NCI-H526 treated with DMSO at 0.1 percent for 48 hours (cell line): ENCODE data around the gene BTBD6.

ENCODE experiments used
- DNase-seq: peaks from one replicate; lab custom pipeline; 2025; lab: John Stamatoyannopoulos, UW

The BTBD6 gene

GRCh38 chr14:105248368-105249181 lies at the start of gene BTBD6:
BTBD6 (plus strand) TSS chr14:105248533; CDS start chr14:105248712, 179 bp downstream.
- DNase-seq: peak; percentile 84

GRCh38 chr14:105198588-105198987 lies 49.7 kb upstream of the BTBD6 start:
- no peak for DNase-seq

GRCh38 chr14:105199093-105199492 lies 49.2 kb upstream of the BTBD6 start:
- DNase-seq: no peak

DNA sequence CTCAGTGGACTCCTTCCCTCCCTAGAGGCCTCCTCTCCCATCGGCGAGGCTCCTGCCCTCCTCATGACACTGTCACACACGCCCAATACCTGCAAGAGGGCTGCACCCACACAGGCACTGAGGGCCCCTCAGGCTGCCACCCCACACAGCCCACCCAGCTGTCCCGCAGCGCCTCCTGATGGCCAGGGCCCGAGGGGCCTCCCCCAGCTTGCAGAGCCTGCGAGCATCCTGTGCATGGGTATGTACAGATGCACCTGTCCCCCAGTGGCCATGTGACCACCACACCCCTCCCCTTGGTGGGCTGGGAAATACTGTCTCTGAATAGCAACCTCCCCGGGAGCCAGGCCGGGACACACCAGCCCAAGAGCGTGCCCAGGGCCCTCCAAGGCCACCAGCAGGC lies 48.3 kb upstream of the BTBD6 start:
- DNase-seq: no peak

DNA sequence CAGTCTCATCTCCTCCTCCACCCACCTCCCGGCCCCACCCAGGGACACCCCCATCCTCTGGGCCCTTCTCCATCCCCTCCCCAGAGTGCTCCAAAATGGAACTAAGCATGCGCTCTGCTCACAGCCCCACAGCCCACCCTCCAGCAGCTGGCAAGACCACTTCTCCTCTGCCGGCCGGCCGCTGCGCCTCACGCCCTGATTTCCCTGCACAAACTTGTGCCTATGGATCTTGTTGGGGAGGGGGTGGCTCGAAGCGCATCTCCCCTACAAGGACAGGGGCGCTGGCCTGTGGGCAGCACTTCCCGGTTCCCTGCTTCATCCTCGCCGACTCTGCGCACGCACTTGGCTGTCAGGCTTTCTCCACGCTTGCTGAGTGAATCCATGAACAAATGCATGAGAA lies 47.7 kb upstream of the BTBD6 start:
- DNase-seq: no peak

- no peak for DNase-seq
Measured at GRCh38 chr14:105201156-105201924, 47.0 kb upstream of the BTBD6 start.

DNA sequence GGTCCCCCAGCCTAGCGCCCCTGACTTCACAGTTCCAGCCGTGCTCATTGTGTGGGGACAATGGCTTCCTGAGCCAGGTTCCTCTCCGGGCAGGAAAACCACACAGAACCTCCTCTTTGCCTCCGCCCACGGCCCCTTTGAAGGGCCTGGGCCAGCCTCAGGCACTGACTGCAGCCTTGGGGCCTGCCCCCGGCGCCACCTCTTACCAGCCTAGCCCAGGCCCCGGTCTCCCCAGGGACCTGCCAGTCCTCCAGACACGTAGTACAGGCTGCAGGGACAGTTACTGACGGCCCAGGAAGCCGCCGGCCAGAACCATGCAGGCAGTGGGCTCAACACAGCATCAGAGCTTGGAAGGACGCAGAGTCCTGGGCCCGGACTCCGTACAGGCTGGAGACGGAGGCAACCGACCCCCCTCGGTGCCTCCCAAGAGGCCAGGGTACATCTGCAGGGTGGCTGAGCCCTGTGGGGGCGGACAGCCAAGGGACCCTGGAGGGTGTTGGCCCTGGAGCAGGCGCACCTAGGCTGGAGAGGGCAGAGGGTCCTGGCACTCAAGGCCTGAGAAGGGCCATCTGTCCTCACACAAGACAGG lies 46.3 kb upstream of the BTBD6 start:
- DNase-seq: peak; percentile 18

DNA sequence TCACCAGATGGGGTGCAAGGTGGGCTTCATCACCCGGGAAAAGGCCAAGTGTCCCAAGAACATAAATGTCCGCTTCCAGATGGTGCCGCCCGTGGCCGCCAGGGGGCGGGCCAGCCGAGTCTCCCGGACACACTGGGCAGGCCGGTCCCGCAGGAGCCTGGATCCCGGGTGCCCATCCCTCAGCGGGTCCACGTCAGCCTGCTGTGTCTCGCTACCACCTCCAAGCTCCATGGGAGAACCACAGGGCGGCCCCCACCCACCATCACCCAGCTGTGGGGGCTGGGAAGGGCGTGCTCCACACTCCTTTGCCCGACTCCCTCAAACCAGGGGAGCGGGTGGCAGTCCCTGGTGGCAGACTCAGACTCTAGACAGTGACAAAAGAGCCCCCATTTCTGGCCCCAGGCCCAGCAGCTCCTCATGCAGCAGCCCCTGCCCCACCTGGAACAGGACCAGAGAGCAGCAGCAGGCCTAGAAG lies 45.2 kb upstream of the BTBD6 start:
- DNase-seq: peak; percentile 25

GRCh38 chr14:105203701-105204100 lies 44.6 kb upstream of the BTBD6 start:
- no peak for DNase-seq

- peak; percentile 28 for DNase-seq
Measured at GRCh38 chr14:105204206-105204930, 44.0 kb upstream of the BTBD6 start.

- no peak for DNase-seq
Measured at GRCh38 chr14:105204931-105205672, 43.2 kb upstream of the BTBD6 start.

DNA sequence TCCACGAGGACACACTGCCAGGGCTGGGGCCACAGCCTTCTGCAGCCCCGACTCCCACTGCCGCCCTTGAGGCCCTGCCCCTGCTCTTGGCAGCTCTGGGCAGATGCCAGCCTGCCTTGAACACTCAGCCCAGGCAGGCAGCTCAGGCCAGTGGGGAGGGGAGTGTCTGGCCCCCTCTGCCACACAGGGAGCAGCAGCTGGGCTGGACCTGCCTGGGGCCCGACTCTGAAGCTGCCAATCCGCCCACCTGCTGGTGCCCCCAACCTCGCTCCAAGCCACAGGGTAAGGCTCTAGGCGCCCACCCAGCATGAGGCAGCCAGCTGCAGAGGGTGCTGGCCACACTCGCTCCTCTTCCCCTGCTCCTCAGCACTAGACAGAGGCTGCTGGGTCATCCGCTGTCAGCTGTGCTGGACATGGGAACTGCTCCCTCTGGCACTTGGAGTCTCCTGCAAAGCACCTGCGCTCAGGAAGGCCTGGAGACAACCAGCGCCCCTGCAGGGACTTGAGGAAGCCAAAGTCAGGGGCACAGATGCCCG lies 42.6 kb upstream of the BTBD6 start:
- DNase-seq: no peak

- no peak for DNase-seq
Measured at GRCh38 chr14:105206873-105207272, 41.5 kb upstream of the BTBD6 start.

- DNase-seq: no peak
Measured at GRCh38 chr14:105207460-105207901, 40.9 kb upstream of the BTBD6 start.

DNA sequence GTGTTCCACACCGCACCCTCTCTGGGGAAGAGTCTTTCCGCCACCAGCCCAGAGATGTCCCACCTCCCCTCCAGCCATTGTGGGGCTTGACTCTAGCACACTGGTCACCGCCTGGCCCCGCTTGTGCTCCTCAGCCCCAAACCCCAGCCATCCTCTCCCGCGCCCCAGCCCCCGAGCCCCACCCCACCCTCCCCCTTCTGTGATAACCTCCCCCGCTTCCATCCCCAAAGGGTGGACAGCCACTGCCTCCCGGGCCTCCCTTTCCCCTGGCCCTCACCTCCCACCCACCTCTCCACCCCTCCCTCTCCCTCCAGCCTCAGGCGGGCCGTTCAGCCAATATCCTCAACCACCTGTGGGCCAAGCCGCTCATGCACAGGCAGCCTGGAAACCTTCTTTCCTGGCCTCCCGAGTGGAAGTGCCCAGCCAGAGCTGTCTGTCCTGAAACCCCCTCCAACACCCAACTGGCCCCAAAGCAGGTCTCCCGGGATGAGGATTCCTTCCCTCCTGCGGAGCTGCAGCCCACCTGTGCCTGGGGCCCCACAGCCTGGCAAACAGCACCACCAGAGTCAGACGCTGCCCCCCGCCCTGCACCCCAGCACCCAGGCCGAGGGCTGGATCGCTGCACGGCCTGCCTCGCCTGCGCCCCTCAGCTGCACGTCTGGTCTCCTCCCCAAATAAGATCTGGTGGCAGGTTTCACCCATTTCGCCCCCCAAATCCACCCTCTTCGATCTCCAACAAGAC lies 40.2 kb upstream of the BTBD6 start:
- no peak for DNase-seq

DNA sequence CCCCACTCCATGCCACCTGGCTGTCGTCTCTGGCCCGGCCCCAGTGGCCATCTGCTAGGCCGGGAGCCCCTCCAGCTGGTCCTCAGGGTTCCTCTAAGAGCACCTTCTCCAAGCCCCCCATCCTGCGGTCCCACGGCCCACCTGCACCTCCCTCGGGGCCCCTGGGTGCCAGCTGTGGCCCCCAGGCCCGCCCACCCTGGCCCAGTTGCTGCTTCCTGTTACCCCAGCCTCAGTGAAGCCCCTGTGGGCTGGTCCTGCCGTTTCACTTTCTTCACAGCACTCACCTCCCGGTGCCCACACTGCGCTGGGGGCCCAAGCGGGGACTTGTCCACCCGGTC lies 39.6 kb upstream of the BTBD6 start:
- no peak for DNase-seq

DNA sequence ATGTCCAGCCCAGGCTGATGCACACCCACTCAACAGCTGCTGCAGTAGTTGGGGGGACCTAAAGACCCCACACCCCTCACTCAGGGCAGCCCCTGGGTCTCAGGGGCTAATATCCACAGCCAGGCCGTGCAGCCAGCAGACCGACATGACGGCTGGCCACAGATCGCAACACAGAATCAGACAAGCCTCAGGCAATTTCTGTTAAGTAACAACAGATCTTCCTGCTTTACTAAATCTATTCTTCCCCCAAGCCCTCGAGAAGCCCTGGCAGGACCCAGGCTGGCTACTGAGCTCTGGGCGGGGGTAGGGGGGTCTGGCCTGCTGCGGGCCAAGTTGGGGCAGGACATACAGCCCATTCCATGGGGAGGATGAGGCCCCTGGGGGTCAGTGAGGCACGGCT lies 39.2 kb upstream of the BTBD6 start:
- no peak for DNase-seq

DNA sequence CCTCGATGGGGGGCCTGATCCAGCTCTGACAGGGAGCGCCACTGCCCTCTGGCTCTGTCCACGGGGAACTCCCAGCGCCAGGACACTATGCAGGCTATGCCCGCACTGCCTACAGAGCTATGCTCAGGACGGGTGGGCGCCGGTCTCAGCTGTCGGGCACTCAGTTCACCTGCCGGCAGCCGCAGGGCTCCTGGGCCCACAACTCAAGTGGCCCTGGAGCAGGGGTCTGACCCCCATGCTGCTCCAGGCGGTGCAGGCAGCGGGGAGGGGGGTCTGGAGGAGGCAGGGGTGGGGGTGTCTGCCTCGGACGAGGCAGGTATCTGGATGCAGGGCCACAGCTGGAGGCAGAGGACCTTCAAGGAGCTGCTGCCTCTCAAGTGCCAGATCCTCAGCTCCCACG lies 38.7 kb upstream of the BTBD6 start:
- DNase-seq: no peak

- no peak for DNase-seq
Measured at GRCh38 chr14:105210266-105211025, 37.9 kb upstream of the BTBD6 start.
